H9 (cell line): ENCODE data around the gene PEX14. TPM values are rescaled to one million over a fixed set of nuclear protein-coding genes. Genes with fewer than 3 reads are reported as not detected.

Experiments used
- DNase-seq: peaks from one replicate; pipeline ENCODE4 v3.0.0-alpha.2; 2017
- H2AFZ ChIP-seq: one replicate; pipeline ENCODE4 v1.6.1; 2013; ENCODE audit warnings: mild to moderate bottlenecking, low read length, control low read depth, moderate library complexity
- H2AK5ac ChIP-seq: 2 replicates; pipeline ENCODE4 v1.6.1; 2013; ENCODE audit warnings: low read length, control low read depth, mixed read lengths; ENCODE audit not compliant: insufficient read length
- H2BK120ac ChIP-seq: one replicate; pipeline ENCODE4 v1.6.1; 2013; ENCODE audit warnings: low read depth, mild to moderate bottlenecking, low read length, control low read depth, inconsistent platforms; ENCODE audit not compliant: poor library complexity, severe bottlenecking
- H2BK12ac ChIP-seq: 2 replicates; pipeline ENCODE4 v1.6.1; 2013; ENCODE audit warnings: low read length, control low read depth, mixed read lengths, low read depth; ENCODE audit not compliant: insufficient read length
- H2BK15ac ChIP-seq: 2 replicates; pipeline ENCODE4 v1.6.1; 2013; ENCODE audit warnings: low read depth, low read length, control low read depth
- H2BK20ac ChIP-seq: one replicate; pipeline ENCODE4 v1.6.1; 2013; ENCODE audit warnings: low read depth, mild to moderate bottlenecking, low read length, control low read depth, inconsistent platforms; ENCODE audit not compliant: poor library complexity, severe bottlenecking
- H2BK5ac ChIP-seq: 2 replicates; pipeline ENCODE4 v1.6.1; 2013; ENCODE audit warnings: low read length, control low read depth, mixed read lengths; ENCODE audit not compliant: insufficient read length
- H3K14ac ChIP-seq: 2 replicates; pipeline ENCODE4 v1.6.1; 2013; ENCODE audit warnings: low read length, control low read depth; ENCODE audit not compliant: insufficient read depth
- H3K18ac ChIP-seq: 2 replicates; pipeline ENCODE4 v1.6.1; 2013; ENCODE audit warnings: low read depth, mild to moderate bottlenecking, mixed read lengths, low read length, control low read depth; ENCODE audit not compliant: insufficient read length
- H3K23ac ChIP-seq: 2 replicates; pipeline ENCODE4 v1.6.1; 2013; ENCODE audit warnings: low read length, control low read depth, mixed read lengths, low read depth; ENCODE audit not compliant: insufficient read length
- H3K23me2 ChIP-seq: 2 replicates; pipeline ENCODE4 v1.6.1; 2013; ENCODE audit warnings: low read depth, mild to moderate bottlenecking, mixed read lengths, low read length, control low read depth; ENCODE audit not compliant: insufficient read length, poor library complexity, severe bottlenecking
- H3K27ac ChIP-seq: 2 replicates; pipeline ENCODE4 v1.5.1; 2013; ENCODE audit warnings: low read length, control low read depth, mixed read lengths, low read depth; ENCODE audit not compliant: insufficient read length
- H3K27me3 ChIP-seq: 2 replicates; pipeline ENCODE4 v1.6.1; 2013; ENCODE audit warnings: low read length, control low read depth, inconsistent platforms; ENCODE audit not compliant: insufficient read depth
- H3K4ac ChIP-seq: 2 replicates; pipeline ENCODE4 v1.6.1; 2013; ENCODE audit warnings: low read depth, mild to moderate bottlenecking, control low read depth, inconsistent platforms, low read length, moderate library complexity
- H3K4me1 ChIP-seq: 2 replicates; pipeline ENCODE4 v1.6.1; 2013; ENCODE audit warnings: low read length, control low read depth, inconsistent platforms; ENCODE audit not compliant: insufficient read depth
- H3K4me2 ChIP-seq: 2 replicates; pipeline ENCODE4 v1.6.1; 2013; ENCODE audit warnings: low read length, control low read depth, mixed read lengths; ENCODE audit not compliant: insufficient read length, insufficient read depth
- H3K56ac ChIP-seq: 2 replicates; pipeline ENCODE4 v1.6.1; 2013; ENCODE audit warnings: low read depth, mild to moderate bottlenecking, mixed read lengths, low read length, control low read depth; ENCODE audit not compliant: insufficient read length
- H3K79me1 ChIP-seq: 2 replicates; pipeline ENCODE4 v1.6.1; 2013; ENCODE audit warnings: low read depth, mild to moderate bottlenecking, moderate library complexity, low read length, control low read depth, inconsistent platforms; ENCODE audit not compliant: insufficient read depth, poor library complexity, severe bottlenecking
- H3K79me2 ChIP-seq: 2 replicates; pipeline ENCODE4 v1.6.1; 2013; ENCODE audit warnings: low read length, control low read depth, inconsistent platforms; ENCODE audit not compliant: insufficient read depth
- H3K9ac ChIP-seq: 2 replicates; pipeline ENCODE4 v1.6.1; 2013; ENCODE audit warnings: low read length, control low read depth, mixed read lengths; ENCODE audit not compliant: insufficient read length; ENCODE audit errors: extremely low read depth
- H3K9me3 ChIP-seq: one replicate; pipeline ENCODE4 v1.6.1; 2013; ENCODE audit warnings: low read depth, low read length, inconsistent platforms; ENCODE audit not compliant: control insufficient read depth
- H3T11ph ChIP-seq: one replicate; pipeline ENCODE4 v1.6.1; 2013; ENCODE audit warnings: mild to moderate bottlenecking, low read length, control low read depth, inconsistent platforms
- H4K20me1 ChIP-seq: one replicate; pipeline ENCODE4 v1.6.1; 2013; ENCODE audit not compliant: control insufficient read depth, insufficient read length, insufficient read depth
- H4K5ac ChIP-seq: 2 replicates; pipeline ENCODE4 v1.6.1; 2013; ENCODE audit warnings: low read depth, mild to moderate bottlenecking, mixed read lengths, low read length, control low read depth; ENCODE audit not compliant: insufficient read length
- H4K8ac ChIP-seq: replicated peaks from 2 replicates; pipeline ENCODE4 v1.6.1; 2013; ENCODE audit warnings: low read length, control low read depth, mixed read lengths, low read depth; ENCODE audit not compliant: insufficient read length
- H4K91ac ChIP-seq: 2 replicates; pipeline ENCODE4 v1.6.1; 2013; ENCODE audit warnings: low read depth, mild to moderate bottlenecking, moderate library complexity, mixed read lengths, low read length, control low read depth; ENCODE audit not compliant: insufficient read length
- H3K27ac Mint-ChIP-seq, 3 experiments: 2 replicates in 2 of 3; 3 replicates in 1 of 3; pipeline ENCODE4 v1.8.0; 2020 to 2021; ENCODE audit warnings: mixed read lengths in 3 of 3, mild to moderate bottlenecking in 1 of 3, moderate library complexity in 1 of 3
- H3K27me3 Mint-ChIP-seq: 2 replicates; pipeline ENCODE4 v1.8.0; 2021; ENCODE audit warnings: low read depth, mild to moderate bottlenecking, moderate library complexity, mixed read lengths
- H3K36me3 Mint-ChIP-seq, 3 experiments: 2 replicates in 2 of 3; 3 replicates in 1 of 3; pipeline ENCODE4 v1.8.0; 2020 to 2021; ENCODE audit warnings: low read depth in 3 of 3, mixed read lengths in 3 of 3; ENCODE audit not compliant: insufficient read depth in 1 of 3
- H3K4me1 Mint-ChIP-seq, 2 experiments: 2 replicates each; pipeline ENCODE4 v1.8.0; 2020; ENCODE audit warnings: mixed read lengths in 2 of 2
- H3K4me3 Mint-ChIP-seq, 2 experiments: 2 replicates in 1 of 2; 3 replicates in 1 of 2; pipeline ENCODE4 v1.8.0; 2020 to 2021; ENCODE audit warnings: mild to moderate bottlenecking in 2 of 2, mixed read lengths in 2 of 2, moderate library complexity in 1 of 2
- H3K9me3 Mint-ChIP-seq, 2 experiments: 2 replicates in 1 of 2; 3 replicates in 1 of 2; pipeline ENCODE4 v1.8.0; 2020; ENCODE audit warnings: mild to moderate bottlenecking in 2 of 2, mixed read lengths in 2 of 2, moderate library complexity in 1 of 2
- CTCF ChIP-seq: fragments of 200-600 bp; sonication (generic); conservative IDR thresholded peaks from 3 replicates; pipeline ENCODE4 v1.8.0; 2021; ENCODE audit warnings: antibody characterized with exemption, mild to moderate bottlenecking
- WGBS: extraction: QIAGEN DNeasy Blood & Tissue Kit; methylation state at CpG from one replicate; pipeline ENCODE4 v1.1.7; 2013; ENCODE audit warnings: missing lambda C conversion rate, low lambda C conversion rate, mixed read lengths; ENCODE audit not compliant: insufficient read length; ENCODE audit errors: extremely low coverage; 5-methylcytosine and 5-hydroxymethylcytosine counted together
- total RNA-seq: library from RNA; stranded (reverse); gene quantifications from 2 replicates; pipeline ENCODE4 v1.2.1, GENCODE V29; 2021

Gene PEX14
- total RNA-seq, 1 experiment from 2014 or later: 23.9 TPM

- H4K8ac ChIP-seq: no peak overlapping the region
- no peaks in the 10 kb centered on the region for H3K79me1 ChIP-seq
- no peak for DNase-seq
- no peak overlapping the region for H2AK5ac ChIP-seq
- H3K79me2 ChIP-seq: no peaks in the 10 kb centered on the region
- no peak overlapping the region for H2BK5ac ChIP-seq
- H3K9me3 Mint-ChIP-seq: no peaks in the 10 kb centered on the region
- no peak overlapping the region for H3K18ac ChIP-seq
- no peak overlapping the region for H3K14ac ChIP-seq
- no peak overlapping the region for H3K4ac ChIP-seq
- no peak for TF ChIP-seq CTCF
- no peak overlapping the region; a peak in 1 of 5 replicates for H3K4me3 Mint-ChIP-seq
- no peak overlapping the region for H3T11ph ChIP-seq
- no peaks in the 10 kb centered on the region for H3K36me3 Mint-ChIP-seq
- H3K23me2 ChIP-seq: no peaks in the 10 kb centered on the region
- H3K27me3 ChIP-seq: peaks cover 7% of the 10 kb centered on the region; the same call in 1 of the 2 replicates
- H3K4me2 ChIP-seq: no peak overlapping the region
- no peak overlapping the region for H3K27ac Mint-ChIP-seq
- no peaks in the 10 kb centered on the region for H3K4me1 ChIP-seq
- no peak overlapping the region for H2BK12ac ChIP-seq
- no peak overlapping the region for H4K5ac ChIP-seq
- peaks cover 30% of the 10 kb centered on the region for H3K27me3 Mint-ChIP-seq
- no peak overlapping the region for H2BK120ac ChIP-seq
- H3K27ac ChIP-seq: no peak overlapping the region
- peaks cover 0 to 17% of the 10 kb centered on the region in 2 experiments; a peak in 3 of 4 replicates for H3K4me1 Mint-ChIP-seq
- H4K91ac ChIP-seq: no peak overlapping the region
- H2BK15ac ChIP-seq: no peak overlapping the region
- no peak overlapping the region for H3K9ac ChIP-seq
- H3K9me3 ChIP-seq: no peaks in the 10 kb centered on the region
- WGBS: no CpG with 5 or more reads among the region's 24 CpGs
- no peak overlapping the region for H2AFZ ChIP-seq
- no peak overlapping the region for H2BK20ac ChIP-seq
- H3K23ac ChIP-seq: no peak overlapping the region
- no peak overlapping the region for H3K56ac ChIP-seq
- no peaks in the 10 kb centered on the region for H4K20me1 ChIP-seq
These were observed 167.2 kb downstream of the PEX14 start for GRCh38 chr1:10641976-10642375.
